ENCODE results near the gene LEPROT.
"Not testable (repeated sequence)": the region's sequence is repeated elsewhere in the genome, so short reads cannot be mapped to it uniquely, and the experiment has no call there.

LEPROT gene

DNA sequence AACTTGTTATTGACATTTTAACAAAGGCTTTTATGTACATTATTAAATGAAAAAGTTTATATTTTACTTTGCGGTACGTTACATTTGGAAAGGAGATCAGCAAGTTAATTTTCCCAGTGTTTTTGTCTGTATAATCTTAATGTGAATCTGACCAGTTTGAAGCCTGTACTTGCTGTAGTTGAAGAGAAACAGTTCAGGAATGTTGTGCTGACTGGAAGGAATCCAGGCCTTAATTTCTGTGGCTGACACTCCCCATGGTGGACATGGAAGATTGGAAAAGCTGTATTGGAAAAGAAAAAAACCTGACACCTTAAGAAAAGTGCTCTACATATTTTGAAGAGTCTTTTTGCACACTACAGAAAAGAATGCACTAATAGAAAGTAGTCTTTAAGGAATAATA, 15.5 kb downstream of the LEPROT start:
- in situ Hi-C loops (cut with HindIII; ENCODE audit: low sequenced_read_pairs): no loop called here

- in situ Hi-C loops (cut with HindIII; ENCODE audit: low sequenced_read_pairs): no loop called here
These were observed 17.1 kb downstream of the LEPROT start for GRCh38 chr1:65437616-65438015.

GRCh38 chr1:65440322-65440900, 19.9 kb downstream of the LEPROT start:
- in situ Hi-C loops (cut with HindIII; ENCODE audit: low sequenced_read_pairs): no loop called here

- in situ Hi-C loops (cut with HindIII; ENCODE audit: low sequenced_read_pairs): no loop called here
These were observed 20.4 kb downstream of the LEPROT start for GRCh38 chr1:65440915-65441314.

DNA sequence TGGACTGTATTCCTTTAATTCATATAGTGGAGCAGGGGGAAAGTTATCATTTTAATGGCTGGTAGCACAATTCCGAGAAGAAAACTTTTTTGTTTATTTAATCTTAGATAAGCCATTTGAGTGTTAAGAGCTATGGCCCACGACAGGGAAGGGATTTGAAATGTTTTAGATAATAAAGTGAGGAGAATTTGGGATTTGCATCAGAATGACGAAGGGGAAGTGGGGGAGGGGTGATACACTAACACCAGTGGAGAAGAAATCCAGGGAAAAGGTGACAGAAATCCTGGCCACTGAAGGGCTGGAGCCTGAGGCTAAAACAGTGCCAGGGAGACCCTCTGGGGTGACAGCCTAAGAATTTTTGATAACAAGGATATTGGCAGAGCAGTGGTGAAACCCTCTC, 21.0 kb downstream of the LEPROT start:
- in situ Hi-C loops (cut with HindIII; ENCODE audit: low sequenced_read_pairs): no loop called here

GRCh38 chr1:65442442-65442841, 22.0 kb downstream of the LEPROT start:
- in situ Hi-C loops (cut with HindIII; ENCODE audit: low sequenced_read_pairs): no loop called here

GRCh38 chr1:65443647-65444046, 23.2 kb downstream of the LEPROT start:
- in situ Hi-C loops (cut with HindIII; ENCODE audit: low sequenced_read_pairs): no loop called here

- in situ Hi-C loops (cut with HindIII; ENCODE audit: low sequenced_read_pairs): no loop called here
These were observed 23.7 kb downstream of the LEPROT start for GRCh38 chr1:65444128-65444640.

DNA sequence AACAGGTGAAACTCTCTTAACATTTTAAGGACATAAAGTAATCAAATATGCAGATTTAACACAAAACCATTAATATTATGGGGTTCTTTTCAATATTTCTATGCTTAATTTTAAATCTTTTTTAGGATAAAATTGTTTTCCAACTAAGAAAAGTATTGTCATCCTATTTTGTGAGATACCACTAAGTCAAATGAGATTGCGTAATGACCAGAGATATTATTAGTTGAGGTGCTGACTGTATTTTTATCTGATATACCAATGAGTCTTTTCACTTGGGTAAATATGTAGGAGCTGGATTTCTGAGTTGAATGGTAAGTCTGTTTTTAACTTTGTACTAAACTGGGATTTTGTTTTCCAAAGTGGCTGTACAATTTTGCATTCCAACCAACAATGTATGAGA, 25.4 kb downstream of the LEPROT start:
- in situ Hi-C loops (cut with HindIII; ENCODE audit: low sequenced_read_pairs): no loop called here

DNA sequence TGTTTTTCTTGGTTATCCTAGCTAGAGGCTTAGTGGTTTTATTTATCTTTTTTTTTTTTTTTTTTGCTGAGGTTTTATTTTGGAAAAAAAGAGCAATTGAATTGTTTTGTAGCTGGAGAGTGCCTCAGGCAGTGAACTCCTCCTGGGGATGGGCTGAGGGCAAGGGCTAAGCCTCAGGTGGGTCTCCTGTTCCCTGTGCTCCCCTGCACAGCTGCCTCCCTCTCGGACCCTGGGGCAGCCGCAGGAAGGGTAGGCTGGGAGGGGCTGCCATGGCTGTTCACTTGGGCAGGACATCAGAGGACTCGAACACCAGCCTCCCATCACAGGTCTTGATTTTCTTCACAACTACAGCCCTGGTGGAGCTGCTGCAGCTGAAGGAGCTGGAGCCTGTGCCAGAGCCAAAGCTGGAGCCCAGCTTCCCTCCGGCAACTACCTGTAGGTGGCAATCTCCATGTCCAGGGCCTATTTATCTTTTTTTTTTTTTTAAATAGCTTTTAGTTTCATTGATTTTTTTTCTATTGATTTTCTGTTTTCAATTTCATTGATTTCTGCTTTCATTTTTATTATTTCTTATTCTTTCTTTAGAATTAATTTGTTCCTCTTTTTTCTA, 28.9 kb downstream of the LEPROT start:
- in situ Hi-C loops (cut with HindIII; ENCODE audit: low sequenced_read_pairs): no loop called here

DNA sequence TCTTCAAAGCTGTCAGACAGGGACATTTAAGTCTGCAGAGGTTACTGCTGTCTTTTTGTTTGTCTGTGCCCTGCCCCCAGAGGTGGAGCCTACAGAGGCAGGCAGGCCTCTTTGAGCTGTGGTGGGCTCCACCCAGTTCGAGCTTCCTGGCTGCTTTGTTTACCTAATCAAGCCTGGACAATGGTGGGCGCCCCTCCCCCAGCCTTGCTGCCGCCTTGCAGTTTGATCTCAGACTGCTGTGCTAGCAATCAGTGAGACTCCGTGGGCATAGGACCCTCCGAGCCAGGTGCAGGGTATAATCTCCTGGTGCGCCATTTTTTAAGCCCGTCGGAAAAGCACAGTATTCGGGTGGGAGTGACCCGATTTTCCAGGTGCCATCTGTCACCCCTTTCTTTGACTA, 35.2 kb downstream of the LEPROT start:
- in situ Hi-C loops (cut with HindIII; ENCODE audit: low sequenced_read_pairs): not testable (repeated sequence)

DNA sequence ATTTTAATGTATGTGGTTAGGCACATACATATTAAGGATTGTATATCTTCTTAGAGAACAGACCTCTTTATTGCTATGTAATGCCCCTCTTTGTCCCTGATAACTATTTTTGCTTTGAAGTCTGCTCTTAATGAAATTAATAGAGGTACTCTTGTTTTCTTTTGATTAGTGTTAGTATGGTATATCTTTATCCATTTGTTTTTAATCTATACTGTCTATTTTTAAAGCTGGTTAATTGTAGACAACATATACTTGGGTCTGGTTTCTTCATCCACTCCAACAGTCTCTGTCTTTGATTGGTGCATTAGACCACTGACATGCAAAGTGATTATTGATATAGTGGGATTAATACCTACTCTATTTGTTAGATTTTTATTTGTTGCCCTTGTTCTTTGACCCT, 36.0 kb downstream of the LEPROT start:
- in situ Hi-C loops (cut with HindIII; ENCODE audit: low sequenced_read_pairs): no loop called here

DNA sequence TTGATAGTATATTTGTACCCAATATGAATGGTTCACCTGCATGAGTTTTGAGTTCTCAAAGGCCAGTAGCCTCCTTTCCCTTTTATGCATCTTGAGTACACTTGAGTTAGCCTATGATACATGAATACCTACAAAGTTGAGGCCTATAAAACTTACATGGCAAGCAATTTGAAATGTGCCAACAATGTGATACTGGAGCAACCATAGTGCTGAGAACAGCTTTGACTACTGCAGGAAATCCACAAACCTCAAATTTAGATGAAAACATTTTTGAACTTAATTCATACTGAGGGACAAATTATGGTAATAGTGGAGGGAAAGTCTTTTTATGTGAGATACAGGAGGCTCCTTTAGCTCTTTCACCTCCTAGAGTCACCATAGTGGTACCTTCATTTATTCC, 37.4 kb downstream of the LEPROT start:
- in situ Hi-C loops (cut with HindIII; ENCODE audit: low sequenced_read_pairs): no loop called here

DNA sequence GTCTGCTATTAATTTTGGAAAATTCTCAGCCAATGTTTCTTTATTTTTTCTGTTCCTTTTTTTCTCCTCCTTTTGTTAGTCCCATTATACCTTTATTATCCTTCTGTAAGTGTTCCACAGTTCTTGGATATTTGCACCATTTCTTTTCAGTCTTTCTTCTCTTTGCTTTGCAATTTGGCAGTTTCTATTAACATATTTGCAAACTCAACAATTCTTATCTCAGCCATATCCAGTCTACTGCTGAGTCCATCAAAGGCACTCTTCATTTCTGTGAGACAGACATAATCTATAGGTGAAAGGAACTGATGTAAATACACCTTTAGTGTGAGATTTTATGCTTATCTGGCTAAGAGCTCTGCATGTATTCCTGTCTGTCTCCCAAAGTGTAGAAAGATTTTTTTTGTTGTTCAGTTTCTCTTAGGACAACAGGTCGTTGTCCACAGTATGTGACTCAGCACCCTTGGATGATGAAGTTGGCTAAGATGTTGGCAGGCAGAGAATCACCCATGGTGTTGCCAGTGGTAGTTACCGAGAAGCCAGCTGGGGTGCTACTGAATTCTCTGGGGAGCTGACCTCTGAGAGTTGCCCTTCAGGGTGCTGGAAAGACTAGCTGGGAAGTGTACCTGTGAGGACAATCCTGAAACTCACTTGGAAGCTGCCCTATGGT, 38.4 kb downstream of the LEPROT start:
- in situ Hi-C loops (cut with HindIII; ENCODE audit: low sequenced_read_pairs): no loop called here

DNA sequence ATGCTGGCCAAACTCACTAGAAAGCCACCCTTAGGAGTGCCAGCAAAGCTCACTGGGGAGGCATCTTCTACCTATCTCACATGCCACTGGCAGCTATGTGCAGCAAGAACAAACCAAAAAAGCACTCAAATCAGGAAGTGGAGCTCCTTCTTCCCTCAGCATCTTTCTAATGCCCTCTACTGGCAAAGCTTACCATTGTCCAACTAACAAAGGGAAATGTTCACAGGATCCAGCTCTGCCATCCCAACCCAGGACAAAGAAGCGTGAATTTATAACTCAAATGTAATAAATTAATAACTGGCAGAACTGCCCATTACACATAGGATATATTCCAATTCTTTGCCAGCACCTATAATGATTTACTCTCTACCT, 38.9 kb downstream of the LEPROT start:
- in situ Hi-C loops (cut with HindIII; ENCODE audit: low sequenced_read_pairs): no loop called here

- in situ Hi-C loops (cut with HindIII; ENCODE audit: low sequenced_read_pairs): not testable (repeated sequence)
These were observed 45.4 kb downstream of the LEPROT start for GRCh38 chr1:65465837-65466236.

GRCh38 chr1:65467536-65467935, 47.1 kb downstream of the LEPROT start:
- in situ Hi-C loops (cut with HindIII; ENCODE audit: low sequenced_read_pairs): no loop called here

GRCh38 chr1:65469126-65469888, 48.8 kb downstream of the LEPROT start:
- in situ Hi-C loops (cut with HindIII; ENCODE audit: low sequenced_read_pairs): no loop called here

- in situ Hi-C loops (cut with HindIII; ENCODE audit: low sequenced_read_pairs): no loop called here
These were observed 49.4 kb downstream of the LEPROT start for GRCh38 chr1:65469889-65470340.

- in situ Hi-C loops (cut with HindIII; ENCODE audit: low sequenced_read_pairs): no loop called here
These were observed 50.3 kb downstream of the LEPROT start for GRCh38 chr1:65470766-65471165.

GRCh38 chr1:65471213-65471833, 50.9 kb downstream of the LEPROT start:
- in situ Hi-C loops (cut with HindIII; ENCODE audit: low sequenced_read_pairs): no loop called here

Measured in DLD1 (cell line).